Measurements from ENCODE around the gene EIF4E1B. TPM values are rescaled to one million over a fixed set of nuclear protein-coding genes. Genes with fewer than 3 reads are reported as not detected.
A peak's percentile ranks its signal among the peaks of the same experiment; 100 is the strongest.

EIF4E1B gene
- total RNA-seq, 2 experiments from 2014 or later = not detected

DNA sequence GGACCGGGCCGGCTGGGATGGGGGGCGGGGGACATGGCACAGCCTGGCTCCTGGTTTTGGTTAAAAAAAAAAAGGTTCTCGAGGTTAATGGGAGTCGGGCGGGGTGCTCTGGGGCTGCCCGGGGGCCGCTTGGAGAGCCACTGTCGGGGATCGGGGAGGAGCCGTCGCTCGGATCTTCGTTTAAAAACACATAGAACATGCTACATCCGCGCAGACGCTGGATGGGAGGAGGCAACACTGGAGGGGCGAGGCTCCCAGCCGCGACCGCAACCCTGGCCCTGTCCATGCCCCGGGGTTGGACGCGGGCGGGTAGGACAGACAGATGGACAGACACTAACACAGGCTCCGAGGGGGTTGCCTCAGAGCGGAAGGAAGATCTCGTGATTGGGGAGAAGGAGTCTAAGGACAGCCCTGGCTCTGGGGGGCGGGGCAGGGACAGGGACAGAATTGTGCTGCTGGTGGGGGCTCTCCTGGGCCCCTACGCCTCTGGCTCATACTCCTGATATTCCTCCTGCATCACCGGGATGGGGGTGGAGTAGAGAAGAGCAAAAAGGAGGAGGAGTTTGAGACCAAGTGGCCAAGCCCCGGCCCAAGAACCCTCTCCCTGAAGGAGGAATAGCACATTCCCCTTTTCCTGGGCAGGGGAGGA, 10.0 kb upstream of the EIF4E1B start:
- H3K4me1 Mint-ChIP-seq (ENCODE audit: low read depth) = peaks cover 16% of the 10 kb centered on the region
- DNase-seq = no peak
- POLR2A ChIA-PET = no interaction called here
- intact Hi-C loops (cut with micrococcal nuclease) = no loop called here
- no peaks in the 10 kb centered on the region for H3K36me3 Mint-ChIP-seq
- CTCF ChIA-PET = interaction anchor here (1.9 kb wide), 1 partner anchor 10 kb away, joined by 5 read pairs; the partner anchor contains the start of genes EIF4E1B and SNCB
- H3K27ac Mint-ChIP-seq = no peak overlapping the region
- peaks cover 56% of the 10 kb centered on the region for H3K27me3 Mint-ChIP-seq
- peak overlapping the region; percentile 39 for H3K4me3 Mint-ChIP-seq
- no peaks in the 10 kb centered on the region for H3K9me3 Mint-ChIP-seq

DNA sequence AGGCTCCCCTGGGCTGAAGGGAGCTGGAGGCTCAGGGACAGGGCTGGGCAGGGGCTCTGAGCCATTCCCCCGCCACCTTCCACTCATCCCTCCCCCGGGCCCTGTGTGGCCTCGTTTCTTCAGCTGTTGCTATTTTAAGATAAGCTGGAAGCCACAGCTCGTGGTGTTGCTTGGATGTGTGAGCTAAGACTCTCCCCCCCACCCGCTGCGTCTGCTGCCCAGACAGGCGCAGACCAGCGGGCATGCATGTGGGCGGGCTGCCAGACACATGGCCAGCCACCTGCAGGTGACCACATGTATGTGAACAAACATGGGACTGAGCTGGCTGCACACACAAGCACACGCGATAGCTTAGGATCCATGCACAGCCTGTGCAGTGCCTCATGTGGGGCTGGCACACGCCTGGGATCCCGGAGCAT, 8.8 kb upstream of the EIF4E1B start:
- ChIA-PET CTCF (interaction anchor here (1.1 to 1.9 kb wide), 3 partner anchors 8 to 47 kb away, joined by 4 to 5 read pairs (median 4); partner anchors contain the start of genes EIF4E1B, SNCB and TSPAN17), POLR2A (interaction anchor here (0.9 kb wide), 1 partner anchor 13 kb away, joined by 3 read pairs; no protein-coding TSS in a partner anchor)
- H3K27ac Mint-ChIP-seq = no peak overlapping the region
- peaks cover 52% of the 10 kb centered on the region for H3K27me3 Mint-ChIP-seq
- DNase-seq = no peak
- no peaks in the 10 kb centered on the region for H3K36me3 Mint-ChIP-seq
- no peaks in the 10 kb centered on the region for H3K9me3 Mint-ChIP-seq
- H3K4me3 Mint-ChIP-seq = no peak overlapping the region
- intact Hi-C loops (cut with micrococcal nuclease) = no loop called here
- peaks cover 16% of the 10 kb centered on the region for H3K4me1 Mint-ChIP-seq (ENCODE audit: low read depth)

DNA sequence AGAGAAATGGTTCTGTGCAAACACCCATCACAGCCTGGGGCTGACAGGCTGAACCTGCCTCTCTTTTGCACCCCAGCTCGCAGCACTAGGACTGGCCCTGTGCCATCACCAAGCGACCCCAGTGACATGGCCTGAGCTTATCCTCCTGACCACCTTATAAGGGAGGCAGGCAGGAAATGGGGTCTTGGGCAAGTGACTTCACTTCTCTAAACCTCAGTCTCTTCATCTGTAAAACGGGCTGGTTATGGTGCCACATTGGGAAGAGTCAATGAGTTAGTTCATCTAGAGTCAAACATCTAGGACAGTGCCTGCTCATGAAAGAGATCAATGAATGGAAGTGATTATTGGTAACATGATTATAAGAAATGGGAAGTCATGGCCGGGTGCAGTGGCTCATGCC, 6.3 kb upstream of the EIF4E1B start:
- Mint-ChIP-seq H3K4me1 (ENCODE audit: low read depth) (peaks cover 13% of the 10 kb centered on the region), H3K4me3 (no peak overlapping the region), H3K27ac (no peak overlapping the region), H3K36me3 (no peaks in the 10 kb centered on the region), H3K27me3 (peaks cover 53% of the 10 kb centered on the region), H3K9me3 (no peaks in the 10 kb centered on the region)
- CTCF ChIA-PET = no interaction called here
- POLR2A ChIA-PET = no interaction called here
- no peak for DNase-seq
- intact Hi-C loops (cut with micrococcal nuclease) = no loop called here

DNA sequence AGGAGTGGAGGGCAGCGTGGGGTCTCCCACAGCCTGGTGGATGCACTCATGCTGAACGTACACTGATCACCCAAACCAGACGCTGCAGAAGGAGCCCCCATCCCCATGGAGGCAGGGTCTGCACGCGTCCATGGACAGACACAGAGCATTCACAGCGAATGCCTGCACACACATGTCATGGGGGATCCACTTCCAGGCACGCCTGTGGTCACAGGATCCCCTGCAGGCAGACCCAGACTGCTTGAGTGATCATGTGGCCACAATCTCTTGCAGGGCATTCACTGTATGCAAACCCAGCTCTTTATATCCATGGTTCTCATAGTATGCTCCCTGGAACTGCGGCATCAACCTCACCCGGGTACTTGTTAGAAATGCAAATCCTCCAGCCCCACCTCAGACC, 5.5 kb upstream of the EIF4E1B start:
- no peak for DNase-seq
- ChIA-PET CTCF (no interaction called here), POLR2A (no interaction called here)
- intact Hi-C loops (cut with micrococcal nuclease) = no loop called here
- Mint-ChIP-seq H3K27ac (no peak overlapping the region), H3K4me1 (ENCODE audit: low read depth) (peaks cover 10% of the 10 kb centered on the region), H3K9me3 (no peaks in the 10 kb centered on the region), H3K4me3 (no peak overlapping the region), H3K36me3 (no peaks in the 10 kb centered on the region), H3K27me3 (peaks cover 53% of the 10 kb centered on the region)

DNA sequence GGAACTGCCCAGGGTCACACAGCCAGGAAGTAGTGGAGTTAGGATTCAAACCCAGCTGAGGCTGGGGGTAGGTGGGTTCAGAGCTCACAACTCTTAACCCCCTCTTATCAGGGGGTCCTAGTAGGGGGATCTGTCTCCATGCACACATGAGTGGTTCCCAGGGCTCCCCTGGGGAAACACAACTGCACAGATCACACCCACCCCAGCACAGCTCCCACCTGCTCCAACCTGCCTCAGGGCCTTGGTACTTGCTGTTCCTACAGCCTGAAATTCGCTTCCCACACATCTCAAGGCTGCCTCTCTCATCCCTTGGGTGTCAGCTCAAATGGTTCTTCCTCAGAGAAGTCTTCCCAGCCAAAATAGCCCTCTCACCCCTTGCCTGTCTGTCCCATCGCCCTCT, 5.0 kb upstream of the EIF4E1B start:
- Mint-ChIP-seq H3K27me3 (peaks cover 50% of the 10 kb centered on the region), H3K36me3 (no peaks in the 10 kb centered on the region), H3K9me3 (no peaks in the 10 kb centered on the region), H3K27ac (no peak overlapping the region), H3K4me3 (no peak overlapping the region), H3K4me1 (ENCODE audit: low read depth) (peaks cover 6% of the 10 kb centered on the region)
- CTCF ChIA-PET = no interaction called here
- no peak for DNase-seq
- POLR2A ChIA-PET = no interaction called here
- intact Hi-C loops (cut with micrococcal nuclease) = no loop called here

DNA sequence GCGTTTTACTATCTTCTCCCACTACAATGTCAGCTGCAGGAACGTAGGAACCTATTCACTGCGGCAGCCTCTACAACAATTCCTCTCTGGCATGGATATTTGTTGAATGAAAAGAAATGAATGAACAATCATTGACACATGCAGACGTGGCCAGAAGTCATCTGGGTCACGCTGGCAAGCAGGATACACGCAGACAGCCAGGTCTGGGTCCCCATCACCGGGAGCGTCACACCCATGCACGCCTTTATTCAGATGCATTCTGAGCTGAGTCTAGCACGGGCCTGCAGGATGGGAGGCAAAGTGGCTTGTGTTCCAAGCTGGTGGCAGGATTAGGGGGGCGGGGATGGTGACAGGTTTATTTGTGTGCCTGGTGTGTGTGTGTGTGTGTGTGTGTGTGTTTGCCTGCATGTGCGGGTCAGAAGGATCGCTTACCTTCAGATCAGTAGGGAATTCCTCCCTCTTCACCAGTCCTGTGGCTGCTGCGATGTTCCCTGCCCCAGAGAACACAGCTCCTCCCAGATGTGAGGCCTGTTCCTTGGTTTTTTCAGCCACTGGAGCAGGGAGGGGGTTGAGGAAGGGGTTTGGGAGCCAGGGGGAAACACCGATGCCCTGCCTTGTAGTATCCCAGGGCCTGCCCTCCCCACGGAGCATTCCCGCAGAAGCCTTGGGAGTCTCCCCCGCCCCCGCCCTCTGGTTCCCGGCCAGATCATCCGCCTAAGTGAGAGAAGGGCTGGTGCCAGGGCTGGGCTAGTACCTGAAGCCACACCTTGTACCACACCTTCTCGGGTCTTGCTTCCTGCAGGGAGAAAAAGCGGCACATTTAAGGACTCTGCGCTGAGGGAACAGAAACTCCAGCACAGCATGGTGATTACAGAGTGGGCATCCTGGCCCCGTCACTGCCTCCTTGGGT, 4.3 kb upstream of the EIF4E1B start:
- Mint-ChIP-seq H3K36me3 (no peaks in the 10 kb centered on the region), H3K27ac (no peak overlapping the region), H3K27me3 (peaks cover 55% of the 10 kb centered on the region), H3K9me3 (no peaks in the 10 kb centered on the region), H3K4me3 (no peak overlapping the region), H3K4me1 (ENCODE audit: low read depth) (peaks cover 10% of the 10 kb centered on the region)
- intact Hi-C loops (cut with micrococcal nuclease) = no loop called here
- no peak for DNase-seq
- ChIA-PET POLR2A (no interaction called here), CTCF (no interaction called here)

DNA sequence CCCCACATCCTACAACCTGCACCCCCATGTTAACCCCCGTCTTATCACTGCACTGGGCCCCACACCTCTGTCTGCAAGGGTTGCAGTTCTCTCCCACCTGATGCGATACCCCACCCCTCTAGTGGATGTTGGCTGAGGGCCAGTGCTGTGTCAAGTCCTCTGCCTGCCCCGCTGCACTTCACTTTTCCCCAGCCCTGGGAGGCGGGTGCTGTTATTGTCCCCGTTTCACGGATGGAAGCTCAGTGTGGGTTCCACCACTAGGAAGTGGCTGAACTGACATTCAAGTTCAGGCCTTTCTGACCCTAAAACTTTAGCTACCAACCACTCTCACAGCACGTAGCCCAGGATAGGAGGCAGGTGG, 3.6 kb upstream of the EIF4E1B start:
- Mint-ChIP-seq H3K4me3 (no peak overlapping the region), H3K27ac (no peak overlapping the region), H3K4me1 (ENCODE audit: low read depth) (peaks cover 10% of the 10 kb centered on the region), H3K27me3 (peaks cover 60% of the 10 kb centered on the region), H3K36me3 (no peaks in the 10 kb centered on the region), H3K9me3 (no peaks in the 10 kb centered on the region)
- POLR2A ChIA-PET = no interaction called here
- DNase-seq = no peak
- intact Hi-C loops (cut with micrococcal nuclease) = no loop called here
- CTCF ChIA-PET = no interaction called here

DNA sequence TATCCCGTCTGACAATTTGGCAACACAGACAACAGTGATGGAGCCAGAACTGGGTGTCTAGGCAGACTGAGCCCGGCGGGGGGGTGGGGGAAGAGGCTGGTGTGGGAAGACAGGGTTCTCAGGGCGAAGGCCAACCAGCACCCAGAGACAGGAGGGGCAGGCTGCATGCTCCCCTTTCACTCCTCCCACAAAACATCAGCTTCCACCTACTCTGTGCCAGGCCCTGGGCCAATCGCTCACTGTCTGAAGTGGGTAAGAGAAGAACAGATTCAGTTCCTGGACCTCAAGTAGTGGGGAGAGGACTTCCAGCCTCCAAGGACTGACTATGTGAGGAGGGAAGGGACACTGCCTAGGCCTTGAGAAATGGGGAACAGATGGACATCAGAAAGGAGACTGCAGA, 2.9 kb upstream of the EIF4E1B start:
- Mint-ChIP-seq H3K4me3 (no peak overlapping the region), H3K9me3 (no peaks in the 10 kb centered on the region), H3K4me1 (ENCODE audit: low read depth) (peaks cover 10% of the 10 kb centered on the region), H3K27ac (no peak overlapping the region), H3K27me3 (peaks cover 58% of the 10 kb centered on the region), H3K36me3 (no peaks in the 10 kb centered on the region)
- DNase-seq = no peak
- ChIA-PET CTCF (no interaction called here), POLR2A (no interaction called here)
- intact Hi-C loops (cut with micrococcal nuclease) = no loop called here

DNA sequence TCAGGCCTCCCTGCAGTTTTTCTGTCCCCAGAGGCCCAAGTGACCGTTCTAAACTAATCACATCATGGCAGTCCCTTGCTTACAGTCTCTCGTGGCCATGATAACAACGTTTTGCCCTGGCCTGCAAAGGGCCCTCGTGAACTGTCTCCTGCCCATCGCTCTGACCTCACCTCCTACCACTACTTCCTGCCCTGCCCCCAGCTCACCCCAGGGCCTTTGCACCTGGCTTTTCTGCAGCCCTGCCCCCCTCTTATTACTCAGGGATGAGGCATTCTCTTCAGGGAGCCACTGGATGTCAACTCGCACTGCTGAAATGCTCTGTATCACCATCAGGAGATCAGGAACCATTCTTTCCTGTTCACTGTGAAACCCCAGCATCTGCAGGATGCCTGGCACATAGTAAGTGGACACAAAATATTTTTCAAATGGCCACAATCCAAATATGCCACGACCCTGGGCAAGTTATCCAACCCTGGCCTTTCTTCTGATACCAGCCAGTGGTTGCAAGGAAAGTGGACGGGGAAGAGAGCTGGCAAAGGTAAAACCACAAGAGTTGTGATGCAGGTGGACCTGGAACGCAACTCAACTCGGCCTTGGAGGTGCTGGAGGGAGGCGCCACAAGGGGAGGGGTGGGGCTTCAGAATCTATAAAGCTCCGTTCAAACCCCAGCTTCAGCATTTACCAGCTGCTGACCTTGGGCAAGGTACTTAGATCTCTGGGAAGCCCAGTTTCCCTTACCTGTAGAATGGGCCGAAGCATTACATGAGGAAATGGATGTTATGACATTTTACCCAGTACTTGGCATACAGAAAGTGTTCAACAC, 1.9 kb upstream of the EIF4E1B start:
- H3K27me3 Mint-ChIP-seq = peaks cover 64% of the 10 kb centered on the region
- no peak overlapping the region for H3K4me3 Mint-ChIP-seq
- peaks cover 10% of the 10 kb centered on the region for H3K4me1 Mint-ChIP-seq (ENCODE audit: low read depth)
- ChIA-PET CTCF (interaction anchor here (0.6 kb wide), 1 partner anchor 239 kb away, joined by 4 read pairs; no protein-coding TSS in a partner anchor), POLR2A (no interaction called here)
- H3K27ac Mint-ChIP-seq = no peak overlapping the region
- H3K36me3 Mint-ChIP-seq = no peaks in the 10 kb centered on the region
- no peak for DNase-seq
- intact Hi-C loops (cut with micrococcal nuclease) = loop anchor here (1.0 kb wide), 1 partner anchor 9 kb away; no protein-coding TSS in a partner anchor
- H3K9me3 Mint-ChIP-seq = no peaks in the 10 kb centered on the region

DNA sequence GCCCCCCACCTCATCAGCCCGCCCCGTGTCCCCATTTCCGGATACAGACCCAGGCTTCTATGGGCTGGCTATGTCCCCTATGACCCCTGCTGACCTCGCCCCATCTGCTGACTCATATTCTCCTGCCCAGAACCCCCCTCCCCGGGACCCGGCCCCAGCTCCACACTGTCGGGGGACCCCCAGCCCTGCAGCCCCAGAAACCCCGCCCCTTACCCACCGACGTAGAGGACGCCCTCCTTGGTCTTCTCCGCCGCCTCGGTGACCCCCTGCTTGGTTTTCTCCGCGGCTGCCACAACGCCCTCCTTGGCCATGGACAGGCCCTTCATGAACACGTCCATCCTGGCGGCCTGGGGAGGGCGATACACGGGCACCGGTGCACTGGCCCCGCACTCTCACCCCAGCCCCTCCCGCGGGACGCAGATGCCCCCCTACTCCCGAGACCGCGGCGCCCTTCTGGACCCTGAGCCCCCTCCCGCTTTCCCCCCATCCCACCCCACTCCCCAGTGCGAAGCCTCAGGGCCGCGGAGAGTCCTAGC, 1.1 kb upstream of the EIF4E1B start:
- DNase-seq = no peak
- Mint-ChIP-seq H3K4me1 (ENCODE audit: low read depth) (peaks cover 13% of the 10 kb centered on the region), H3K27me3 (peaks cover 65% of the 10 kb centered on the region), H3K9me3 (no peaks in the 10 kb centered on the region), H3K27ac (no peak overlapping the region), H3K36me3 (no peaks in the 10 kb centered on the region), H3K4me3 (no peak overlapping the region)
- POLR2A ChIA-PET = no interaction called here
- CTCF ChIA-PET = interaction anchor here (1.2 kb wide), 1 partner anchor 8 kb away, joined by 5 read pairs; no protein-coding TSS in a partner anchor
- intact Hi-C loops (cut with micrococcal nuclease) = no loop called here

DNA sequence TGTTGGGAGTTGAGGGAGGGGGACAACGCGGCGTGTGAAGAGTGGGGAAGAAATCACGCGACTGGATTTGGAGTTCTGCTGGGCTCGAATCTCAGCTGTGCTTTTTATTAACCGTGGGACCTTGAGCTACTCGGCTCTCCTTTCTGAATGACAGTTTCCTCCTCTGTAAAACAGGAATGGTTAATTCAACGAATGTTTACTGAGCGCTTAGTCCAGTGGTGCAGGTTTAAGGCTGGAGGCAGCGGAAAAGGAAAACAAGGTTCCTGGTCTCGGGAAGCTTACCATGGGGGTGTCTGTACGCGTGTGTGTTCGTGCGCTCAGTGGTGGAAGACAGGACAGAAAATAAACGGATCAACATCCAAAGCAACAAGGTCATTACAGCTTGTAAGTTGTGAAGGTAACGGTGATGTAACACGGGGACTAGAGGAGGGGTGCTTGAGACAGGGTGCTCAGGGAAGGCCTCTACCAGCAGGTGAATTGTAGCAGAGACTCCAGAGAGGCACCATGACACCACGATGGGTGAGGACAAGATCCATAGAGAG, 277 bp downstream of the EIF4E1B start:
- H3K27me3 Mint-ChIP-seq = peaks cover 71% of the 10 kb centered on the region
- H3K36me3 Mint-ChIP-seq = no peaks in the 10 kb centered on the region
- POLR2A ChIA-PET = interaction anchor here (1.1 to 1.5 kb wide), 2 partner anchors 16 to 34 kb away, joined by 3 to 8 read pairs; partner anchors contain the start of gene TSPAN17
- CTCF ChIA-PET = interaction anchor here (0.6 to 1.9 kb wide), 8 partner anchors 9 to 214 kb away, joined by 3 to 11 read pairs (median 4); partner anchors contain the start of gene TSPAN17
- no peak overlapping the region for H3K4me3 Mint-ChIP-seq
- DNase-seq = no peak
- H3K9me3 Mint-ChIP-seq = no peaks in the 10 kb centered on the region
- intact Hi-C loops (cut with micrococcal nuclease) = no loop called here
- H3K4me1 Mint-ChIP-seq (ENCODE audit: low read depth) = peaks cover 13% of the 10 kb centered on the region
- H3K27ac Mint-ChIP-seq = no peak overlapping the region

Measured in activated CD4-positive, alpha-beta memory T cell treated with anti-CD3 and anti-CD28 coated beads for 36 hours (primary cell).